GDM1 (cell line): ENCODE results near the gene CNTN1.
"Not testable (repeated sequence)": the region's sequence is repeated elsewhere in the genome, so short reads cannot be mapped to it uniquely, and the experiment has no call there.

Experiments used
- DNase-seq: peaks from one replicate; lab custom pipeline; 2025; lab: John Stamatoyannopoulos, UW

Gene CNTN1

GRCh38 chr12:41045509-41045908, 353.3 kb downstream of the CNTN1 start:
- no peak for DNase-seq

GRCh38 chr12:41049033-41049432, 356.8 kb downstream of the CNTN1 start:
- no peak for DNase-seq

- no peak for DNase-seq
These were observed 359.7 kb downstream of the CNTN1 start for GRCh38 chr12:41051954-41052353.

- no peak for DNase-seq
These were observed 360.2 kb downstream of the CNTN1 start for GRCh38 chr12:41052441-41052840.

- DNase-seq: no peak
These were observed 360.8 kb downstream of the CNTN1 start for GRCh38 chr12:41053046-41053445.

DNA sequence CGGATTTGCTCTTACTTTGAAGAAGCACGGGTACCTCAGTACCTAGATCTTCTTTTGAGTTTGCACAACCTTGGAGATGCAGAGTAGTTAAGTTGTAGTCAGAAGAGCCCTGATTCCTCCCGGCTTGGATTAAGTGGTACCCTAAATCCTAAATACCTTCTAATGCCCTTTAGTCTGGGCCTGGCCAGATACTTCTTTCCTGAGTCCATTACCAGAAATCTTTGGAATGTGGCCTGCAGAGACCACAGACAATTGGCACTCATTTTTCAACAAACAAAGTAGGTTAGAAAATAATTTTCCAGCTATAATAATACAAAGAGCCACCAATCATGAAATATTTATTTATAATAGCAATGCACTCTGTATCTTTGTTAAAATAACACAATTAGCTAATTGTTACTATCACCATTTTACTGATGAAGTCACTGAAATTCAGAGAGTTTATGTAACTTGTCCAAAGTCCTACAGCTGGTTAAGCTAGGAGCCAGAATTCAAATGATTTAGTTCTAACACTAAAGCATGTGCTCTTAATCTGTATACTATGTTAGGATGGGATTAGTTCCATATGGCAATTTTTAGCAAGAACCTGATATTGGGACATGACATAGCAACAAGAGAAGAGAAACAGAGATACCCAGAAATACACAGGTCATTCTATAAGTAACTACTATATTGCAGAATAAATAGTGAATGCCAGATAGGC, 363.8 kb downstream of the CNTN1 start:
- no peak for DNase-seq

GRCh38 chr12:41058266-41058665, 366.0 kb downstream of the CNTN1 start:
- DNase-seq: no peak

- no peak for DNase-seq
These were observed 369.0 kb downstream of the CNTN1 start for GRCh38 chr12:41061192-41061591.

GRCh38 chr12:41064411-41064810, 372.2 kb downstream of the CNTN1 start:
- DNase-seq: no peak

DNA sequence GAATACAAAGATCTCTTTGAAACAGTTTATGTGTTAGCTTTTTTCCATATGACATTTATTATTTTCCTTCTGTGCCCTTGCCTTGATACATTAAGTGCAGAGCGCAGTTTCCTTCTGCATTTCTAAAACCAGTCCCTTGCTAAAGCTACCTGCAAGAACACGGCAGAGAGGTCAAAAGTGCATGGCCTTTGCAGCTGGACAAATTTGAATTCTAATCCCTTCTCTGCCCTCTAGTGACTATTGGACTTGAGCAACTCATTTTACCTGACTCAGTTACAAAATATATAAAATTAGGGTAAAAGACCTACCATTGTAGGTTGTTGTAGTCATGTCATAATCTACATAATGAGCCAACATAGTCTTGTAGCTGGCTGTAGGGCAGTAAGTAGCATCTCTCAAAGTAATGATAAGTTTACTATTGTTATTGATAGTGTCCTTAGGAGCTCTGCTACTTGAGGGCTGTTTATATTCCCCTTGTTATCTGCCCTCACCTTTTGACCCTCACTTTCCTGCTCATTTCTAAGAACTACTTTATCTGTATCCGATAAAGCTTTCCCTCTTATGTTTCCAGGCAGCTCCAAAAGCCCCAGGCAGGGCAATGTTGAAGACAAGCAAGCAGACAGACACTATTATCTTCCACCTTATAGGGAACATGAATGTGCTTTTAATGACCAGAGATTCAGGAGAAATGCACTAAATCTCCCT, 375.9 kb downstream of the CNTN1 start:
- DNase-seq: no peak

- no peak for DNase-seq
These were observed 381.6 kb downstream of the CNTN1 start for GRCh38 chr12:41073633-41074472.

GRCh38 chr12:41074473-41074769, 382.2 kb downstream of the CNTN1 start:
- no peak for DNase-seq

- no peak for DNase-seq
These were observed 383.9 kb downstream of the CNTN1 start for GRCh38 chr12:41076114-41076513.

DNA sequence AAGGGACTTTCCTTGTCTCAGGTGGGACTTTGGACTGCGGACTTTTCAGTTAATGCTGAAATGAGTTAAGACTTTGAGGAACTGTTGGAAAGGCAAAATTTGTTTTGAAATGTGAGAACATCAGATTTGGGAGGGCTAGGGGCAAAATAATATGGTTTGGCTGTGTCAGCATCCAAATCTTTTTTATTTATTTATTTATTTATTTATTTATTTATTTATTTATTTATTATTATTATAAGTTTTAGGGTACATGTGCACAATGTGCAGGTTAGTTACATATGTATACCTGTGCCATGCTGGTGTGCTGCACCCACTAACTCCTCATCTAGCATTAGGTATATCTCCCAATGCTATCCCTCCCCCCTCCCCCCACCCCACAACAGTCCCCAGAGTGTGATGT, 389.0 kb downstream of the CNTN1 start:
- not testable (repeated sequence) for DNase-seq

- no peak for DNase-seq
These were observed 397.2 kb downstream of the CNTN1 start for GRCh38 chr12:41089438-41089837.

DNA sequence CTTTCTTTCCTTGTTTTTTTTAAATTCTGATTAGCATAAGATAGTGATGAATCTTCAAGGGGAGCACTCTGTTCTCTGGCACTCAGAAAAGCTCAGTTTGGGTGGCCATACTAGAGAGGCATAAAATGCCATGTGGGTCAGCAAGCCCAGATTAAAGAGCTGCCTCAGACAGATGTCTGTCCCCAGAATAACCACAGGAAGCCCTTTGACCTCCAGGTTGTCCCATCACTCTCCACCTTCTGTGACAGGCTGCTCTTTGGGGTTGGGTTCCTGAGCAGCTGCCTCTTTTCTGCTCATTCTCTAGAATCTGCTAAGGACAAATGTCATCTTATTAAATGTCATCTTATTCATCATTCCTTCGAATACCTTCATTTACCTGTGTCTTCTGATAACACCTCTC, 399.9 kb downstream of the CNTN1 start:
- no peak for DNase-seq

- DNase-seq: no peak
These were observed 404.6 kb downstream of the CNTN1 start for GRCh38 chr12:41096797-41097196.

- DNase-seq: no peak
These were observed 408.3 kb downstream of the CNTN1 start for GRCh38 chr12:41100572-41100971.

DNA sequence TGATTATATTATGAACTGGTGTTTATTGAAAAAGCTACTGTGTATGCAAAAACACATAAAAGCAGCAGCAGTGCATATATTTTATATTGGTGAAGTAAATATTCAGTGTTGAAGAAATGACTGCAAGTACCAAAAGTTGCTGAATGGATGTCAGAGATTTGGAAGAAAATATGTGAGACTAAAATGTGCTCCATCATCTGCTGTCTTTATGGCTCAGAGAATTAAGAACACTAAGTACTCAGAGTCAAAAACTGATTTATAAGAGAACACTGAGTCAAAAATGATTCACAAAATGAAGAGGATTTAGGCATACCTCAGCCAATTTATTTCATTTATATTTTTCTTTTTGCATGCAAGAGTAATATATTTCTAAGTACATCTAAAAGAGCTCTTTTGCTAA, 409.6 kb downstream of the CNTN1 start:
- no peak for DNase-seq

GRCh38 chr12:41103614-41104013, 411.4 kb downstream of the CNTN1 start:
- DNase-seq: no peak

GRCh38 chr12:41106315-41106714, 414.1 kb downstream of the CNTN1 start:
- no peak for DNase-seq

DNA sequence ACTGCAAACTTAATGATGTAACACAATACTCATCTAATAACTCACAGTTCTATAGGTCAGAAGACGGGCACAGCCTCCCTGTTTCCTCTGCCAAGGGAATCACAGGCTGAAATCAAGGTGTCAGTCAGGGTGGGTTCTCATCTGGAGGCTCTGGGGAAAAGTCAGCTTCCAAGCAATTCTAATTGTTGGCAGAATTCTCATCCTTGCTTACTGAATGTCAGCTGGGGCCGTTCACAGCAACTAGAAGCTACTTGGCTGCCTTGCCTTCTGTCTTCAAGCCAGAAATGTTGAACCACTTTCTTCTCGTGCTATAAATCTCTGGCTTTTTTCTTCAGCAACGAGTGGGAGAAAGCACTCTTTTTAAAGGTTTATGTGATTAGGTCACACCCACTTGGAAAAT, 415.8 kb downstream of the CNTN1 start:
- no peak for DNase-seq

GRCh38 chr12:41112903-41113302, 420.7 kb downstream of the CNTN1 start:
- DNase-seq: no peak
